ENCODE measurements around the gene BOLA1. TPM values are rescaled to one million over a fixed set of nuclear protein-coding genes. Genes with fewer than 3 reads are reported as not detected.

BOLA1 gene
- total and polyA plus RNA-seq, 2 of the 13 experiments (the other 11 are each of a cell fraction or from before 2014, with no cell fraction given) = 3.2 to 4.2 TPM

DNA sequence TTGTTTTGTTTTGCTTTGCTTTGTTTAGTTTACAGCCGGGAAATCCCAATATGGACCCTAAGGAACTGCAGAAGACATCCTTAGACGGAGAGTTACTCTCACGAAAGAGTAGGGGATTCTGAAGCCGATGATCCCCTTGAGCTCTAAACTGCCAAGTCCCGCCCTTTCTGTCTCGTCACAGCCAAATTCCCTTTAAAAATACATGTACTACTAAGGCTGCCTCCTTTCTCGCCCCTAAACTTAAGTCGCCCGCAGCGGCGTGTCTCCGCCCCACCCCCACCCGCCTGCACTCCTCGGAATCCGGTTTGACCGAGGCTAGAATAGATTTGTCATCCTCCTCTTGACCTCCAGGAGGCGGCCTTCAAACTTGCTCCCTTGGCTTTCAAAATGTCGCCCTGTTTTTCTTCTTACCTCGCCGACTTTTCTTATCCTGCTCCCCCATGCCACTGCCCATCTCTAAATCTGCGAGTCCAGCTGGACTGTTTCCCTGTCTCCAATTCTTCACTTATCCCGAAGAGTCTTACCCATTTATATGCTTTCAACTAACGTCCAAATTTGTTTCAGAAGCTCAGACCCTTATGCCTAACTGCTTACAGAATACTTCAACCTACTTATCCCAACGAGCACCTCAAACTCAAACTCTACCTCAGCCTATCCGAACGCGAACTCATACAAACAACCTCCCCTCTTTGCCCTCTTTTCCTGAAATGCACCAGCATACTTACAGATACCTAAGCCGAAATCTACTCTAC lies 10.9 kb upstream of the BOLA1 start (continued):
- TF ChIP-seq NBN (conservative IDR thresholded peaks at IDR 0.05) (no peak), ZNF205 (CRISPR knock-in tag; IDR thresholded peaks at IDR 0.05) (no peak), RAD21 (CRISPR knock-in tag; IDR thresholded peaks at IDR 0.05) (peak; percentile 27; the same call in 1 of the 2 replicates), KMT2A (CRISPR knock-in tag; IDR thresholded peaks at IDR 0.05) (no peak), ZKSCAN1 (IDR thresholded peaks at IDR 0.05; ENCODE audit: low read length) (no peak), ZMAT3 (CRISPR knock-in tag; conservative IDR thresholded peaks at IDR 0.05) (peak; percentile 50; the same call in 1 of the 2 replicates), HIVEP1 (CRISPR knock-in tag; IDR thresholded peaks at IDR 0.05) (no peak), SOX13 (IDR thresholded peaks at IDR 0.05) (no peak), SOX13 (CRISPR knock-in tag; conservative IDR thresholded peaks at IDR 0.05 in 1 of 2, IDR thresholded peaks at IDR 0.05 in 1 of 2) (peak in 1 of 2 experiments; percentile 36; a peak in 1 of 4 replicates), POLR2AphosphoS2 (IDR thresholded peaks at IDR 0.05; ENCODE audit: low read depth, low read length) (no peak), POLR2A (IDR thresholded peaks at IDR 0.05; ENCODE audit: insufficient read depth in 1 of 2, low read depth in 2 of 2, low read length in 2 of 2) (peak in 1 of 2 experiments; percentile 48; a peak in 2 of 4 replicates), NR2F2 (IDR thresholded peaks at IDR 0.05; ENCODE audit: borderline replicate concordance, low read depth) (no peak), ZSCAN9 (CRISPR knock-in tag; IDR thresholded peaks at IDR 0.05; ENCODE audit: borderline replicate concordance) (no peak), ELF4 (CRISPR knock-in tag; IDR thresholded peaks at IDR 0.05; ENCODE audit: borderline replicate concordance) (no peak)
- TF ChIP-seq, protein P1, sequence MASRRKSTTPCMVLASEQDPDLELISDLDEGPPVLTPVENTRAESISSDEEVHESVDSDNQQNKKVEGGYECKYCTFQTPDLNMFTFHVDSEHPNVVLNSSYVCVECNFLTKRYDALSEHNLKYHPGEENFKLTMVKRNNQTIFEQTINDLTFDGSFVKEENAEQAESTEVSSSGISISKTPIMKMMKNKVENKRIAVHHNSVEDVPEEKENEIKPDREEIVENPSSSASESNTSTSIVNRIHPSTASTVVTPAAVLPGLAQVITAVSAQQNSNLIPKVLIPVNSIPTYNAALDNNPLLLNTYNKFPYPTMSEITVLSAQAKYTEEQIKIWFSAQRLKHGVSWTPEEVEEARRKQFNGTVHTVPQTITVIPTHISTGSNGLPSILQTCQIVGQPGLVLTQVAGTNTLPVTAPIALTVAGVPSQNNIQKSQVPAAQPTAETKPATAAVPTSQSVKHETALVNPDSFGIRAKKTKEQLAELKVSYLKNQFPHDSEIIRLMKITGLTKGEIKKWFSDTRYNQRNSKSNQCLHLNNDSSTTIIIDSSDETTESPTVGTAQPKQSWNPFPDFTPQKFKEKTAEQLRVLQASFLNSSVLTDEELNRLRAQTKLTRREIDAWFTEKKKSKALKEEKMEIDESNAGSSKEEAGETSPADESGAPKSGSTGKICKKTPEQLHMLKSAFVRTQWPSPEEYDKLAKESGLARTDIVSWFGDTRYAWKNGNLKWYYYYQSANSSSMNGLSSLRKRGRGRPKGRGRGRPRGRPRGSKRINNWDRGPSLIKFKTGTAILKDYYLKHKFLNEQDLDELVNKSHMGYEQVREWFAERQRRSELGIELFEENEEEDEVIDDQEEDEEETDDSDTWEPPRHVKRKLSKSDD (CRISPR knock-in tag; IDR thresholded peaks at IDR 0.05; ENCODE audit: low read depth) = no peak
- TF ChIP-seq, protein P2, sequence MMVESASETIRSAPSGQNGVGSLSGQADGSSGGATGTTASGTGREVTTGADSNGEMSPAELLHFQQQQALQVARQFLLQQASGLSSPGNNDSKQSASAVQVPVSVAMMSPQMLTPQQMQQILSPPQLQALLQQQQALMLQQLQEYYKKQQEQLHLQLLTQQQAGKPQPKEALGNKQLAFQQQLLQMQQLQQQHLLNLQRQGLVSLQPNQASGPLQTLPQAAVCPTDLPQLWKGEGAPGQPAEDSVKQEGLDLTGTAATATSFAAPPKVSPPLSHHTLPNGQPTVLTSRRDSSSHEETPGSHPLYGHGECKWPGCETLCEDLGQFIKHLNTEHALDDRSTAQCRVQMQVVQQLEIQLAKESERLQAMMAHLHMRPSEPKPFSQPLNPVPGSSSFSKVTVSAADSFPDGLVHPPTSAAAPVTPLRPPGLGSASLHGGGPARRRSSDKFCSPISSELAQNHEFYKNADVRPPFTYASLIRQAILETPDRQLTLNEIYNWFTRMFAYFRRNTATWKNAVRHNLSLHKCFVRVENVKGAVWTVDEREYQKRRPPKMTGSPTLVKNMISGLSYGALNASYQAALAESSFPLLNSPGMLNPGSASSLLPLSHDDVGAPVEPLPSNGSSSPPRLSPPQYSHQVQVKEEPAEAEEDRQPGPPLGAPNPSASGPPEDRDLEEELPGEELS (CRISPR knock-in tag; IDR thresholded peaks at IDR 0.05) = peak; percentile 59
- TF ChIP-seq, protein P3, sequence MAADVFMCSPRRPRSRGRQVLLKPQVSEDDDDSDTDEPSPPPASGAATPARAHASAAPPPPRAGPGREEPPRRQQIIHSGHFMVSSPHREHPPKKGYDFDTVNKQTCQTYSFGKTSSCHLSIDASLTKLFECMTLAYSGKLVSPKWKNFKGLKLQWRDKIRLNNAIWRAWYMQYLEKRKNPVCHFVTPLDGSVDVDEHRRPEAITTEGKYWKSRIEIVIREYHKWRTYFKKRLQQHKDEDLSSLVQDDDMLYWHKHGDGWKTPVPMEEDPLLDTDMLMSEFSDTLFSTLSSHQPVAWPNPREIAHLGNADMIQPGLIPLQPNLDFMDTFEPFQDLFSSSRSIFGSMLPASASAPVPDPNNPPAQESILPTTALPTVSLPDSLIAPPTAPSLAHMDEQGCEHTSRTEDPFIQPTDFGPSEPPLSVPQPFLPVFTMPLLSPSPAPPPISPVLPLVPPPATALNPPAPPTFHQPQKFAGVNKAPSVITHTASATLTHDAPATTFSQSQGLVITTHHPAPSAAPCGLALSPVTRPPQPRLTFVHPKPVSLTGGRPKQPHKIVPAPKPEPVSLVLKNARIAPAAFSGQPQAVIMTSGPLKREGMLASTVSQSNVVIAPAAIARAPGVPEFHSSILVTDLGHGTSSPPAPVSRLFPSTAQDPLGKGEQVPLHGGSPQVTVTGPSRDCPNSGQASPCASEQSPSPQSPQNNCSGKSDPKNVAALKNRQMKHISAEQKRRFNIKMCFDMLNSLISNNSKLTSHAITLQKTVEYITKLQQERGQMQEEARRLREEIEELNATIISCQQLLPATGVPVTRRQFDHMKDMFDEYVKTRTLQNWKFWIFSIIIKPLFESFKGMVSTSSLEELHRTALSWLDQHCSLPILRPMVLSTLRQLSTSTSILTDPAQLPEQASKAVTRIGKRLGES (CRISPR knock-in tag; IDR thresholded peaks at IDR 0.05; ENCODE audit: borderline replicate concordance) = no peak
- TF ChIP-seq, protein P4, sequence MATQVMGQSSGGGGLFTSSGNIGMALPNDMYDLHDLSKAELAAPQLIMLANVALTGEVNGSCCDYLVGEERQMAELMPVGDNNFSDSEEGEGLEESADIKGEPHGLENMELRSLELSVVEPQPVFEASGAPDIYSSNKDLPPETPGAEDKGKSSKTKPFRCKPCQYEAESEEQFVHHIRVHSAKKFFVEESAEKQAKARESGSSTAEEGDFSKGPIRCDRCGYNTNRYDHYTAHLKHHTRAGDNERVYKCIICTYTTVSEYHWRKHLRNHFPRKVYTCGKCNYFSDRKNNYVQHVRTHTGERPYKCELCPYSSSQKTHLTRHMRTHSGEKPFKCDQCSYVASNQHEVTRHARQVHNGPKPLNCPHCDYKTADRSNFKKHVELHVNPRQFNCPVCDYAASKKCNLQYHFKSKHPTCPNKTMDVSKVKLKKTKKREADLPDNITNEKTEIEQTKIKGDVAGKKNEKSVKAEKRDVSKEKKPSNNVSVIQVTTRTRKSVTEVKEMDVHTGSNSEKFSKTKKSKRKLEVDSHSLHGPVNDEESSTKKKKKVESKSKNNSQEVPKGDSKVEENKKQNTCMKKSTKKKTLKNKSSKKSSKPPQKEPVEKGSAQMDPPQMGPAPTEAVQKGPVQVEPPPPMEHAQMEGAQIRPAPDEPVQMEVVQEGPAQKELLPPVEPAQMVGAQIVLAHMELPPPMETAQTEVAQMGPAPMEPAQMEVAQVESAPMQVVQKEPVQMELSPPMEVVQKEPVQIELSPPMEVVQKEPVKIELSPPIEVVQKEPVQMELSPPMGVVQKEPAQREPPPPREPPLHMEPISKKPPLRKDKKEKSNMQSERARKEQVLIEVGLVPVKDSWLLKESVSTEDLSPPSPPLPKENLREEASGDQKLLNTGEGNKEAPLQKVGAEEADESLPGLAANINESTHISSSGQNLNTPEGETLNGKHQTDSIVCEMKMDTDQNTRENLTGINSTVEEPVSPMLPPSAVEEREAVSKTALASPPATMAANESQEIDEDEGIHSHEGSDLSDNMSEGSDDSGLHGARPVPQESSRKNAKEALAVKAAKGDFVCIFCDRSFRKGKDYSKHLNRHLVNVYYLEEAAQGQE (IDR thresholded peaks at IDR 0.05; ENCODE audit: borderline replicate concordance in 1 of 2, low read depth in 1 of 2, low read length in 2 of 2) = no peak

Measured in HepG2 (cell line).